ENCODE data around the gene SERPINA4. TPM values are rescaled to one million over a fixed set of nuclear protein-coding genes. Genes with fewer than 3 reads are reported as not detected.

Gene SERPINA4
- total and polyA plus RNA-seq, 2 experiments from 2014 or later, result not detected

GRCh38 chr14:94545131-94545841 lies 16.0 kb upstream of the SERPINA4 start:
- no peaks in the 10 kb centered on the region for H3K9me2 ChIP-seq (ENCODE audit: insufficient read depth)
- H2AFZ ChIP-seq, result no peak overlapping the region
- TF ChIP-seq CTCF (conservative IDR thresholded peaks at IDR 0.05; ENCODE audit: low read depth in 2 of 2) (no peak), ETS1 (IDR thresholded peaks at IDR 0.05) (no peak), POLR2AphosphoS5 (IDR thresholded peaks at IDR 0.05; ENCODE audit: low read depth) (no peak), EZH2 (IDR thresholded peaks at IDR 0.05; ENCODE audit: low read depth, unreplicated experiment) (no peak), EZH2phosphoT487 (IDR thresholded peaks at IDR 0.05; ENCODE audit: unreplicated experiment) (no peak), STAT1 (IDR thresholded peaks at IDR 0.05; ENCODE audit: unreplicated experiment) (no peak), JUNB (IDR thresholded peaks at IDR 0.05; ENCODE audit: unreplicated experiment) (no peak), CREB1 (CRISPR knock-in tag; IDR thresholded peaks at IDR 0.05; ENCODE audit: low read depth) (no peak), ZNF462 (CRISPR knock-in tag; IDR thresholded peaks at IDR 0.05) (no peak), ZNF114 (CRISPR knock-in tag; IDR thresholded peaks at IDR 0.05) (no peak), ZNF331 (CRISPR knock-in tag; IDR thresholded peaks at IDR 0.05; ENCODE audit: low read depth) (no peak)
- H3K4me2 ChIP-seq, result no peak overlapping the region
- no peaks in the 10 kb centered on the region for H4K20me1 ChIP-seq (replicated peaks; ENCODE audit: insufficient read depth)
- Mint-ChIP-seq H3K4me1 (peaks cover 15% of the 10 kb centered on the region), H3K4me3 (no peak overlapping the region), H3K9me3 (no peaks in the 10 kb centered on the region), H3K27ac (no peak overlapping the region), H3K27me3 (ENCODE audit: insufficient read depth, low read depth, poor library complexity) (peaks cover 17% of the 10 kb centered on the region), H3K36me3 (ENCODE audit: low read depth) (no peaks in the 10 kb centered on the region)
- peaks cover 7% of the 10 kb centered on the region; the same call in 1 of the 2 replicates for H3K4me1 ChIP-seq (ENCODE audit: insufficient read depth)
- H3K79me2 ChIP-seq (replicated peaks; ENCODE audit: insufficient read depth), result no peaks in the 10 kb centered on the region
- H3F3A ChIP-seq (replicated peaks; ENCODE audit: low read depth), result no peaks in the 10 kb centered on the region
- H3K36me3 ChIP-seq (ENCODE audit: insufficient read depth), result no peaks in the 10 kb centered on the region
- no peak; the same call in 2 of the 3 replicates for ATAC-seq
- H3K27me3 ChIP-seq (ENCODE audit: insufficient read depth), result no peaks in the 10 kb centered on the region
- no peak overlapping the region for H3K4me3 ChIP-seq
- peak; percentile 45 for DNase-seq (ENCODE audit: low spot score)
- no peak overlapping the region for H3K27ac ChIP-seq (ENCODE audit: low read depth)

All from GM23338 (cell line).